HCT116 (cell line): ENCODE data around the gene CCL1. TPM values are rescaled to one million over a fixed set of nuclear protein-coding genes. Genes with fewer than 3 reads are reported as not detected.

Experiments used
- ATAC-seq: fragments of 200-7000 bp; cut with Tn5 transposase; 2 replicates; pipeline ENCODE4 v1.9.1; 2020; ENCODE audit warnings: mild to moderate bottlenecking, moderate library complexity
- BruUV-seq: library from RNA; stranded (reverse); fragments of 400-500 nt; replicated peaks from 2 replicates; lab custom pipeline; 2021; lab: Mats Ljungman, UMichigan
- CTCF ChIA-PET: fragments of 300-600 bp; sonication (Branson Sonifier 250); formaldehyde crosslinking; loops from one replicate; lab custom pipeline; 2021; ENCODE audit warnings: antibody characterized with exemption; lab: Charles Lee
- POLR2A ChIA-PET: fragments of 300-600, 350-600 bp; sonication (Branson Sonifier 250); formaldehyde crosslinking; loops from one replicate; lab custom pipeline; 2021; ENCODE audit warnings: antibody characterized with exemption; lab: Charles Lee
- RAD21 ChIA-PET, 2 experiments: fragments of 300-600 bp; sonication (Branson Sonifier 250); formaldehyde crosslinking; loops; one replicate each; lab custom pipeline; 2023; ENCODE audit warnings: low total read pairs in 2 of 2; ENCODE audit not compliant: uncharacterized antibody in 2 of 2, unreplicated experiment in 2 of 2, low non-redundant PET in 1 of 2; lab: Charles Lee
- DNase-seq: peaks from one replicate; pipeline ENCODE4 v3.0.0-alpha.2; 2010; ENCODE audit warnings: low read depth, low spot score
- H2AFZ ChIP-seq: fragments of 200-600 bp; shearing (Covaris generic), sonication (generic); 2 replicates; pipeline ENCODE4 v1.6.1; 2017; ENCODE audit warnings: low read depth, mixed run types, mixed read lengths, antibody characterized with exemption, low read length; ENCODE audit not compliant: poor library complexity, severe bottlenecking
- H3K27ac ChIP-seq: 2 replicates; pipeline ENCODE4 v1.5.1; 2012; ENCODE audit warnings: low read depth, low read length
- H3K27me3 ChIP-seq: fragments of 200-600 bp; sonication (generic); 2 replicates; pipeline ENCODE4 v1.6.1; 2016; ENCODE audit warnings: mixed run types, low read length, mixed read lengths; ENCODE audit not compliant: insufficient read depth
- H3K36me3 ChIP-seq, 2 experiments: fragments of 200-500 bp in 1 of 2; fragments of 200-600 bp in 1 of 2; sonication (Bioruptor generic) in 1 of 2; sonication (generic) in 1 of 2; 2 replicates each; pipeline versions ENCODE4 v1.5.1 to v1.6.1; 2014 to 2016; ENCODE audit warnings: low read length in 2 of 2, inconsistent platforms in 1 of 2, mixed read lengths in 1 of 2, mixed run types in 1 of 2; ENCODE audit not compliant: insufficient read depth in 2 of 2, control insufficient read depth in 1 of 2
- H3K4me1 ChIP-seq, 2 experiments: fragments of 200-600 bp in 1 of 2; sonication (generic) in 1 of 2; 2 replicates each; pipeline versions ENCODE4 v1.5.1 to v1.6.1; 2012 to 2017; ENCODE audit warnings: low read length in 2 of 2, inconsistent platforms in 1 of 2, mild to moderate bottlenecking in 1 of 2, mixed read lengths in 1 of 2, mixed run types in 1 of 2, moderate library complexity in 1 of 2; ENCODE audit not compliant: insufficient read depth in 2 of 2, control insufficient read depth in 1 of 2
- H3K4me2 ChIP-seq: fragments of 200-600 bp; sonication (generic); 2 replicates; pipeline ENCODE4 v1.6.1; 2017; ENCODE audit warnings: mixed run types, low read length, mixed read lengths
- H3K4me3 ChIP-seq, 2 experiments: fragments of 200-600 bp in 1 of 2; sonication (generic) in 1 of 2; replicated peaks in 1 of 2; 2 replicates each; pipeline ENCODE4 v1.5.1; 2011 to 2016; ENCODE audit warnings: low read length in 2 of 2, control low read depth in 1 of 2, low read depth in 1 of 2, mild to moderate bottlenecking in 1 of 2, mixed read lengths in 1 of 2, mixed run types in 1 of 2
- H3K79me2 ChIP-seq: fragments of 200-600 bp; sonication (generic); 2 replicates; pipeline ENCODE4 v1.6.1; 2017; ENCODE audit warnings: mild to moderate bottlenecking, mixed run types, low read length, moderate library complexity, mixed read lengths; ENCODE audit not compliant: insufficient read depth
- H3K9ac ChIP-seq: fragments of 200-600 bp; sonication (generic); 2 replicates; pipeline ENCODE4 v1.6.1; 2016; ENCODE audit warnings: low read length, mixed read lengths
- H3K9me2 ChIP-seq: fragments of 200-600 bp; sonication (generic), shearing (Covaris generic); 2 replicates; pipeline ENCODE4 v1.6.1; 2017; ENCODE audit warnings: mixed run types, mild to moderate bottlenecking, moderate library complexity; ENCODE audit not compliant: insufficient read depth
- H3K9me3 ChIP-seq, 2 experiments: fragments of 200-500 bp in 1 of 2; fragments of 200-600 bp in 1 of 2; sonication (Bioruptor generic) in 1 of 2; sonication (generic) in 1 of 2; 2 replicates each; pipeline ENCODE4 v1.6.1; 2014 to 2017; ENCODE audit warnings: low read length in 2 of 2, mixed read lengths in 2 of 2, inconsistent platforms in 1 of 2, low read depth in 1 of 2, mild to moderate bottlenecking in 1 of 2, mixed run types in 1 of 2, moderate library complexity in 1 of 2; ENCODE audit not compliant: control insufficient read depth in 1 of 2, insufficient read depth in 1 of 2
- H4K20me1 ChIP-seq: fragments of 200-600 bp; sonication (generic), shearing (Covaris generic); 2 replicates; pipeline ENCODE4 v1.6.1; 2017; ENCODE audit warnings: mixed run types, mild to moderate bottlenecking, moderate library complexity; ENCODE audit not compliant: insufficient read depth
- CBX3 ChIP-seq: IDR thresholded peaks from 2 replicates; pipeline ENCODE4 v1.6.1; 2012; ENCODE audit warnings: low read depth
- CEBPB ChIP-seq: IDR thresholded peaks from 2 replicates; pipeline ENCODE4 v1.6.1; 2012; ENCODE audit warnings: low read depth
- ELF1 ChIP-seq: IDR thresholded peaks from 2 replicates; pipeline ENCODE4 v1.6.1; 2012; ENCODE audit warnings: low read depth, borderline replicate concordance
- EZH2 ChIP-seq: fragments of 200-600 bp; sonication (generic); IDR thresholded peaks from 2 replicates; pipeline ENCODE4 v1.6.1; 2017; ENCODE audit warnings: antibody characterized with exemption, mixed run types
- EZH2phosphoT487 ChIP-seq: fragments of 200-600 bp; IDR thresholded peaks from 2 replicates; pipeline ENCODE4 v1.6.1; 2018; ENCODE audit warnings: antibody characterized with exemption, borderline replicate concordance
- FOSL1 ChIP-seq: IDR thresholded peaks from 2 replicates; pipeline ENCODE4 v1.6.1; 2012; ENCODE audit warnings: low read depth
- JUND ChIP-seq: IDR thresholded peaks from 2 replicates; pipeline ENCODE4 v1.6.1; 2012
- POLR2A ChIP-seq: IDR thresholded peaks from 2 replicates; pipeline ENCODE4 v1.7.0; 2011; ENCODE audit warnings: borderline replicate concordance; ENCODE audit not compliant: insufficient read depth, insufficient read length; ENCODE audit errors: extremely low read depth
- POLR2AphosphoS5 ChIP-seq: IDR thresholded peaks from 2 replicates; pipeline ENCODE4 v1.6.1; 2011; ENCODE audit warnings: mild to moderate bottlenecking, low read depth, low read length, moderate library complexity
- SIN3A ChIP-seq: IDR thresholded peaks from 2 replicates; pipeline ENCODE4 v1.6.1; 2012; ENCODE audit warnings: low read depth
- SP1 ChIP-seq: IDR thresholded peaks from 2 replicates; pipeline ENCODE4 v1.6.1; 2012; ENCODE audit warnings: low read depth
- TCF7L2 ChIP-seq: IDR thresholded peaks from 2 replicates; pipeline ENCODE4 v1.7.0; 2011; ENCODE audit warnings: borderline replicate concordance, inconsistent platforms; ENCODE audit not compliant: insufficient read depth, insufficient read length; ENCODE audit errors: extremely low read depth
- YY1 ChIP-seq: IDR thresholded peaks from 2 replicates; pipeline ENCODE4 v1.6.1; 2011; ENCODE audit warnings: low read length, low read depth, moderate library complexity, mild to moderate bottlenecking; ENCODE audit not compliant: insufficient replicate concordance; ENCODE audit errors: extremely low read depth
- ZFX ChIP-seq: fragments of 450-650 bp; IDR thresholded peaks from 2 replicates; pipeline ENCODE4 v1.6.1; 2017
- ZNF274 ChIP-seq: fragments of 200-500 bp; sonication (Bioruptor generic); IDR thresholded peaks from 2 replicates; pipeline ENCODE4 v1.6.1; 2014; ENCODE audit warnings: mild to moderate bottlenecking, low read depth, low read length, inconsistent platforms
- intact Hi-C: fragments of 100-400 bp; cut with micrococcal nuclease; formaldehyde crosslinking; loops from 2 replicates; pipeline ENCODE4 v1.10.0; 2022
- total RNA-seq: library from RNA; stranded (reverse); gene quantifications from one replicate; pipeline ENCODE4 v1.2.1, GENCODE V29; 2021; ENCODE audit not compliant: unreplicated experiment
- TF ChIP-seq, protein P1 (sequence below), 3 experiments: fragments of 200-600 bp in 1 of 3; sonication (generic) in 1 of 3; IDR thresholded peaks in 2 of 3; conservative IDR thresholded peaks in 1 of 3; 2 replicates each; pipeline ENCODE4 v1.5.1; 2012 to 2017; ENCODE audit warnings: low read depth in 2 of 3, low read length in 2 of 3, antibody characterized with exemption in 1 of 3, borderline replicate concordance in 1 of 3, control low read depth in 1 of 3, mild to moderate bottlenecking in 1 of 3, mixed read lengths in 1 of 3, mixed run types in 1 of 3, moderate library complexity in 1 of 3; ENCODE audit not compliant: insufficient read depth in 1 of 3
- TF ChIP-seq, protein P2 (sequence below): IDR thresholded peaks from 2 replicates; pipeline ENCODE4 v1.6.1; 2011; ENCODE audit warnings: mild to moderate bottlenecking, low read length, moderate library complexity; ENCODE audit not compliant: insufficient replicate concordance; ENCODE audit errors: extremely low read depth

CCL1 gene
- total RNA-seq, 1 experiment from 2014 or later, result not detected

DNA sequence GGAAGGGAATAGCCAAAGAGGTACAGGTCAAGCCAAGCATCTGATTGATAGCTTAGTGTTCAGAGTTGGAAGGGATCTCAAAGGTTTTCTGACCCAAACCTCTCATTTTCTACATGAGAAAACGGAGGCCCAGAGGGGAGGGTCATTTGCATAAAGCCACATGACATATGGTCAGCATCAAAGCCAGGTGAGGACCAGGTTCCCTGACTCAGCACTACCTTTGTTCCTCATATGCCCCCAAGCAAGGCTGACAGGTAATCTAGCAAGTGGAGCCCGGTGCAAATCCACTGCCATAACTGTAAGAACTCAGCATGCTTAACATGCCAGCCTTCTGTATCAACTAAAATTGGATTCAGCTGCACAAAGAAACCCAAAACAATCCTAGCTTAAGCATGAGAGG, 28.2 kb upstream of the CCL1 start:
- Histone ChIP-seq H3K4me3 (no peak overlapping the region), H3K27ac (no peak overlapping the region), H3K9me3 (no peaks in the 10 kb centered on the region), H3K9ac (no peak overlapping the region), H3K4me1 (no peaks in the 10 kb centered on the region), H3K36me3 (no peaks in the 10 kb centered on the region), H3K4me2 (no peak overlapping the region), H3K79me2 (no peaks in the 10 kb centered on the region), H3K9me2 (no peaks in the 10 kb centered on the region), H3K27me3 (peaks cover 47% of the 10 kb centered on the region), H4K20me1 (no peaks in the 10 kb centered on the region), H2AFZ (no peak overlapping the region)
- no TSS peak for BruUV-seq
- TF ChIP-seq, protein P1, sequence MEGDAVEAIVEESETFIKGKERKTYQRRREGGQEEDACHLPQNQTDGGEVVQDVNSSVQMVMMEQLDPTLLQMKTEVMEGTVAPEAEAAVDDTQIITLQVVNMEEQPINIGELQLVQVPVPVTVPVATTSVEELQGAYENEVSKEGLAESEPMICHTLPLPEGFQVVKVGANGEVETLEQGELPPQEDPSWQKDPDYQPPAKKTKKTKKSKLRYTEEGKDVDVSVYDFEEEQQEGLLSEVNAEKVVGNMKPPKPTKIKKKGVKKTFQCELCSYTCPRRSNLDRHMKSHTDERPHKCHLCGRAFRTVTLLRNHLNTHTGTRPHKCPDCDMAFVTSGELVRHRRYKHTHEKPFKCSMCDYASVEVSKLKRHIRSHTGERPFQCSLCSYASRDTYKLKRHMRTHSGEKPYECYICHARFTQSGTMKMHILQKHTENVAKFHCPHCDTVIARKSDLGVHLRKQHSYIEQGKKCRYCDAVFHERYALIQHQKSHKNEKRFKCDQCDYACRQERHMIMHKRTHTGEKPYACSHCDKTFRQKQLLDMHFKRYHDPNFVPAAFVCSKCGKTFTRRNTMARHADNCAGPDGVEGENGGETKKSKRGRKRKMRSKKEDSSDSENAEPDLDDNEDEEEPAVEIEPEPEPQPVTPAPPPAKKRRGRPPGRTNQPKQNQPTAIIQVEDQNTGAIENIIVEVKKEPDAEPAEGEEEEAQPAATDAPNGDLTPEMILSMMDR (IDR thresholded peaks at IDR 0.05 in 2 of 3, conservative IDR thresholded peaks at IDR 0.05 in 1 of 3; ENCODE audit: borderline replicate concordance in 1 of 3, insufficient read depth in 1 of 3, low read depth in 2 of 3, low read length in 2 of 3), result no peak
- TF ChIP-seq CBX3, result no peak
- intact Hi-C loops, result no loop called here
- RAD21 ChIA-PET, result no interaction called here
- DNase-seq, result no peak
- no peak for ATAC-seq
- POLR2A ChIA-PET, result no interaction called here
- CTCF ChIA-PET, result no interaction called here

DNA sequence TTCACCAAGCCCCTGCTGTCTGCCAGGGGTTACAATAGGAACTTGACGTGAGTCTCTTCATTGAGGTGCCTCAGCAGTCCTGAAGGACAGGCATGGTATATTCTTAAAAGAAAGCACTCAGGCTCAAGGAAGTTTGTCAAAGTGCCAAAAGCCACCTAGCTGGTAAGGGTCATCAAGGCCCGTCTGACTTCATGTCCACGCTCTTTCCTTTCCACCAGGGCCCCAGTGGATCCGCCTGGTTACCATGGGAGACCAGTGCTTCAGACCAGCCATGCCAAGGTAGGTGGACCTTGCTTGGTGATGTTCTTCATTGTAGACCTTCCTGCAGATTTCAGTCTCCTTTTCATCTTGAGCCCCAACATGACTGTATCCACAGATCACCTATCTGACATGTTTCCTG, 27.6 kb upstream of the CCL1 start:
- Histone ChIP-seq H3K4me1 (no peaks in the 10 kb centered on the region), H3K9me2 (no peaks in the 10 kb centered on the region), H3K4me3 (no peak overlapping the region), H3K4me2 (no peak overlapping the region), H3K79me2 (no peaks in the 10 kb centered on the region), H2AFZ (no peak overlapping the region), H4K20me1 (no peaks in the 10 kb centered on the region), H3K9ac (no peak overlapping the region), H3K36me3 (no peaks in the 10 kb centered on the region), H3K27ac (no peak overlapping the region), H3K27me3 (peaks cover 50% of the 10 kb centered on the region), H3K9me3 (no peaks in the 10 kb centered on the region)
- intact Hi-C loops, result no loop called here
- DNase-seq (no peak), ATAC-seq (no peak)
- POLR2A ChIA-PET, result no interaction called here
- BruUV-seq, result no TSS peak
- RAD21 ChIA-PET, result no interaction called here
- CTCF ChIA-PET, result no interaction called here
- TF ChIP-seq POLR2AphosphoS5 (no peak), ZNF274 (no peak), ZFX (no peak), SIN3A (no peak), EZH2 (no peak), FOSL1 (no peak), CEBPB (no peak), CBX3 (no peak), SP1 (no peak), EZH2phosphoT487 (no peak), YY1 (no peak), ELF1 (no peak), POLR2A (no peak), JUND (no peak), TCF7L2 (no peak)
- TF ChIP-seq, protein P2, sequence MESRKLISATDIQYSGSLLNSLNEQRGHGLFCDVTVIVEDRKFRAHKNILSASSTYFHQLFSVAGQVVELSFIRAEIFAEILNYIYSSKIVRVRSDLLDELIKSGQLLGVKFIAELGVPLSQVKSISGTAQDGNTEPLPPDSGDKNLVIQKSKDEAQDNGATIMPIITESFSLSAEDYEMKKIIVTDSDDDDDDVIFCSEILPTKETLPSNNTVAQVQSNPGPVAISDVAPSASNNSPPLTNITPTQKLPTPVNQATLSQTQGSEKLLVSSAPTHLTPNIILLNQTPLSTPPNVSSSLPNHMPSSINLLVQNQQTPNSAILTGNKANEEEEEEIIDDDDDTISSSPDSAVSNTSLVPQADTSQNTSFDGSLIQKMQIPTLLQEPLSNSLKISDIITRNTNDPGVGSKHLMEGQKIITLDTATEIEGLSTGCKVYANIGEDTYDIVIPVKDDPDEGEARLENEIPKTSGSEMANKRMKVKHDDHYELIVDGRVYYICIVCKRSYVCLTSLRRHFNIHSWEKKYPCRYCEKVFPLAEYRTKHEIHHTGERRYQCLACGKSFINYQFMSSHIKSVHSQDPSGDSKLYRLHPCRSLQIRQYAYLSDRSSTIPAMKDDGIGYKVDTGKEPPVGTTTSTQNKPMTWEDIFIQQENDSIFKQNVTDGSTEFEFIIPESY, result no peak
